GM12878 (cell line): Measurements from ENCODE around the gene TKT. TPM values are rescaled to one million over a fixed set of nuclear protein-coding genes. Genes with fewer than 3 reads are reported as not detected.
A peak's percentile ranks its signal among the peaks of the same experiment; 100 is the strongest.

Source experiments
- ASH2L ChIP-seq: fragments of 300-600, 200-600 bp; sonication (generic); IDR thresholded peaks from 2 replicates; pipeline ENCODE4 v1.6.1; 2017; ENCODE audit warnings: low read depth, mild to moderate bottlenecking, borderline replicate concordance
- CBFB ChIP-seq: IDR thresholded peaks from 2 replicates; pipeline ENCODE4 v1.6.1; 2016; ENCODE audit warnings: antibody characterized with exemption, low read depth
- CBX3 ChIP-seq: fragments of 200-600 bp; sonication (generic); IDR thresholded peaks from 2 replicates; pipeline ENCODE4 v1.6.1; 2016; ENCODE audit warnings: low read depth, borderline replicate concordance
- CEBPB ChIP-seq, 2 experiments: fragments of 150-350 bp in 1 of 2; IDR thresholded peaks; 2 replicates each; pipeline ENCODE4 v1.6.1; 2012 to 2014; ENCODE audit warnings: low read depth in 2 of 2, low read length in 2 of 2, borderline replicate concordance in 1 of 2, inconsistent platforms in 1 of 2
- CTCF ChIP-seq, 3 experiments: IDR thresholded peaks in 2 of 3; conservative IDR thresholded peaks in 1 of 3; 2 replicates each; pipeline ENCODE4 v1.5.1; 2011; ENCODE audit warnings: low read depth in 3 of 3, low read length in 3 of 3, mild to moderate bottlenecking in 3 of 3, control low read depth in 2 of 3, moderate library complexity in 2 of 3, inconsistent platforms in 1 of 3, mixed read lengths in 1 of 3; ENCODE audit not compliant: control insufficient read depth in 2 of 3, insufficient read depth in 1 of 3; ENCODE audit errors: extremely low read depth in 1 of 3
- ESRRA ChIP-seq: IDR thresholded peaks from 2 replicates; pipeline ENCODE4 v1.6.1; 2012; ENCODE audit warnings: mild to moderate bottlenecking, low read length, improper control_type of control experiment
- EZH2 ChIP-seq: IDR thresholded peaks from 2 replicates; pipeline ENCODE4 v1.6.1; 2012; ENCODE audit warnings: low read depth, mild to moderate bottlenecking, control low read depth, inconsistent platforms, low read length, borderline replicate concordance; ENCODE audit not compliant: control insufficient read depth
- FOS ChIP-seq: IDR thresholded peaks from 3 replicates; pipeline ENCODE4 v1.6.1; 2011; ENCODE audit warnings: borderline replicate concordance; ENCODE audit not compliant: insufficient read length; ENCODE audit errors: extremely low read depth
- GABPA ChIP-seq: IDR thresholded peaks from 2 replicates; pipeline ENCODE4 v1.6.1; 2014; ENCODE audit warnings: antibody characterized with exemption, low read depth, mild to moderate bottlenecking, inconsistent platforms
- IRF5 ChIP-seq: fragments of 450-650 bp; IDR thresholded peaks from 2 replicates; pipeline ENCODE4 v1.6.1; 2017; ENCODE audit warnings: borderline replicate concordance
- JUNB ChIP-seq: IDR thresholded peaks from 2 replicates; pipeline ENCODE4 v1.6.1; 2016; ENCODE audit warnings: antibody characterized with exemption, mild to moderate bottlenecking
- LARP7 ChIP-seq: fragments of 450-650 bp; IDR thresholded peaks from 2 replicates; pipeline ENCODE4 v1.6.1; 2017; ENCODE audit warnings: mild to moderate bottlenecking
- NR2C2 ChIP-seq: IDR thresholded peaks from 2 replicates; pipeline ENCODE4 v1.6.1; 2011; ENCODE audit warnings: borderline replicate concordance, low read depth; ENCODE audit not compliant: control insufficient read depth, insufficient read length
- PAX5 ChIP-seq: IDR thresholded peaks from 2 replicates; pipeline ENCODE4 v1.6.1; 2011; ENCODE audit warnings: low read depth, low read length, borderline replicate concordance
- PKNOX1 ChIP-seq: fragments of 450-650 bp; IDR thresholded peaks from 2 replicates; pipeline ENCODE4 v1.6.1; 2016; ENCODE audit warnings: mild to moderate bottlenecking
- RCOR1 ChIP-seq: conservative IDR thresholded peaks from 2 replicates; pipeline ENCODE4 v1.6.1; 2012; ENCODE audit warnings: low read depth, low read length, improper control_type of control experiment
- TAF1 ChIP-seq: IDR thresholded peaks from 2 replicates; pipeline ENCODE4 v1.6.1; 2011; ENCODE audit warnings: mild to moderate bottlenecking, low read depth, low read length, borderline replicate concordance
- TARDBP ChIP-seq: IDR thresholded peaks from 2 replicates; pipeline ENCODE4 v1.6.1; 2016; ENCODE audit warnings: borderline replicate concordance
- ZNF687 ChIP-seq: fragments of 450-650 bp; IDR thresholded peaks from 2 replicates; pipeline ENCODE4 v1.6.1; 2017; ENCODE audit warnings: mild to moderate bottlenecking, moderate library complexity
- polyA plus RNA-seq, 11 experiments: library from polyadenylated mRNA; depleted of rRNA in 4 of 11; unstranded in 6 of 11; stranded (reverse) in 5 of 11; fragments of >200 nt; fragmentation: Nextera tagmentation in 4 of 11; fragmentation: Illumina TruSeq in 1 of 11; extraction: Ambion mirVana in 4 of 11; extraction: Trizol in 1 of 11; gene quantifications; 1 replicate in 1 of 11; 2 replicates in 10 of 11; pipeline versions ENCODE4 v1.2.1 to v1.2.3, GENCODE V29; 2011 to 2016; ENCODE audit warnings: inconsistent platforms in 2 of 11, missing spikeins in 2 of 11, low read depth in 1 of 11
- total RNA-seq, 4 experiments: library from RNA; depleted of rRNA in 3 of 4; stranded (reverse); fragments of >200 nt in 3 of 4; fragmentation: Illumina TruSeq in 1 of 4; extraction: Trizol in 1 of 4; gene quantifications; 2 replicates each; pipeline versions ENCODE4 v1.2.1 to v1.2.3, GENCODE V29; 2013 to 2021

Gene TKT
- total and polyA plus RNA-seq, 10 of the 15 experiments (the other 5 are each of a cell fraction or from before 2014, with no cell fraction given): 56.4 to 385 (median 143) TPM

- TF ChIP-seq PKNOX1: peak; percentile 33; the same call in 1 of the 2 replicates
- TF ChIP-seq CEBPB (IDR thresholded peaks at IDR 0.05; ENCODE audit: borderline replicate concordance in 1 of 2, low read depth in 2 of 2, low read length in 2 of 2): no peak
- TF ChIP-seq IRF5: no peak
- no peak for TF ChIP-seq ASH2L
- TF ChIP-seq CTCF (IDR thresholded peaks at IDR 0.05 in 2 of 3, conservative IDR thresholded peaks at IDR 0.05 in 1 of 3; ENCODE audit: control insufficient read depth in 2 of 3, extremely low read depth in 1 of 3, insufficient read depth in 1 of 3, low read depth in 3 of 3, low read length in 3 of 3): no peak
- TF ChIP-seq TARDBP: no peak
- TF ChIP-seq ESRRA: no peak
- no peak for TF ChIP-seq FOS
- no peak for TF ChIP-seq CBFB
- no peak for TF ChIP-seq EZH2
- no peak for TF ChIP-seq CBX3
- no peak for TF ChIP-seq JUNB
- TF ChIP-seq ZNF687: no peak
- TF ChIP-seq TAF1: no peak
- TF ChIP-seq PAX5: no peak
- TF ChIP-seq GABPA: no peak
- TF ChIP-seq RCOR1: no peak
- TF ChIP-seq LARP7: no peak
- no peak for TF ChIP-seq NR2C2
Observed at GRCh38 chr3:53254509-53255422, 1.1 kb downstream of the TKT start (continued).
